AG08395 (cell line): ENCODE data around the gene C1R.

ENCODE experiments used
- DNase-seq: peaks from one replicate; pipeline ENCODE4 v3.0.0; 2012; ENCODE audit warnings: mixed read lengths, low spot score

Gene C1R

GRCh38 chr12:7035463-7035862 lies 56.8 kb downstream of the C1R start:
- no peak for DNase-seq

GRCh38 chr12:7034464-7034863 lies 57.8 kb downstream of the C1R start:
- DNase-seq = no peak

DNA sequence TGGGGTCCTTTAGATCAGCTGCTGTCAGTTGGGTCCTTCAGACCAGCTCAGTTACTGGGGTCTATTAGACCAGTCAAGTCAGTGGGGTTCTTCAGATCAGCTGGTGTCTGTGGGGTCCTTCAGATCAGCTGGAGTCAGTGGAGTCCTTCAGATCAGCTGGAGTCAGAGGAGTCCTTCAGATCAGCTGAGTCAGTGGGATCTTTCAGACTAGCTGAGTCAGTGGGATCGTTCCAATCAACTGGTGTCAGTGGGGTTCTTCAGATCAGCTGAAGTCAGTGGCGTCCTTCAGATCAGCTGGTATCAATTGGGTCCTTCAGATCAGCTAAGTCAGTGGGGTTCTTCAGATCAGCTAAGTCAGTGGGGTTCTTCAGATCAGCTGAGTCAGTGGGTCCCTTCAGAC lies 59.3 kb downstream of the C1R start:
- no peak for DNase-seq

DNA sequence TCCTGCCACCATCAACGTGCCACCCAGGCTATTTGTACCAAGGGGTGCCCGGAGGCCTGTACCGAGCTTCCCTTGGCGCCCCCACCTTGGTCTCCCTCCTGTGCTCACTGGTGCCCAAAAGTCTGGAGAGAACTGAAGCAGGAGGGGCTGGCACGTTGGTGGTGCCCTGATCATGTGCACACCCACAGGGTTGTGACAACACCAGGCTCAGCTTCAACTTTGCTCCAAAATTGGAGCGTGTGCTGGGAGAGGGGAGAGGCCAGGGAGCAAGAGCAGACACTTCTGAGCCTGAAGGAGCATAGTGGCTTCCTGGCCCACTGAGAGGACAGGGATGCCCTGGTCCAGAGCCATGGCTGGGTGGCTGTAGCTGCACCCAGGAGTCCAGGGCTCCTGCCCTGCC lies 60.9 kb downstream of the C1R start:
- DNase-seq = no peak
